Panc1 (cell line): ENCODE measurements around the gene TARBP1.

Experiments
- POLR2AphosphoS5 ChIP-seq: IDR thresholded peaks from 2 replicates; pipeline ENCODE4 v1.6.1; 2012; ENCODE audit warnings: mild to moderate bottlenecking, low read depth, low read length, moderate library complexity
- TF ChIP-seq, protein P1 (sequence below): fragments of 450-650 bp; IDR thresholded peaks from 2 replicates; pipeline ENCODE4 v1.5.1; 2017; ENCODE audit warnings: mild to moderate bottlenecking

DNA sequence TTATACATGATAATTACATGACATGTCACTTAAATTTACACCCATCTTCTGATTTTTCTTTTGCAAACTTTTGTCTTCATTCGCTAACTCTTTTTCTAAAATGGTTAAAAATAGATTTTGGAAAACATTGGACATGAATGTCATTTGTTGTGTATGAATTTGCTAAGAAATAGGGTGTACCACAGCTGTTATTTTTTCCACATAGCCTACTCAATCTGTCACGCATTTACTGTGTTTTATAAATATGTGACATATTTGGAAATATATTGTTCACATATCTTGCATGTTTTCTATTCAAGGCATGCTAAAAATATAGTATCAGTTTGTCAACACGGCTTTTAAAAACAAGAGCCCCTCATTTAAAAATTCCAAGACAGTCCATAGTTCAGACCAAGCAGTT is 47.9 kb upstream of the TARBP1 start:
- TF ChIP-seq, protein P1, sequence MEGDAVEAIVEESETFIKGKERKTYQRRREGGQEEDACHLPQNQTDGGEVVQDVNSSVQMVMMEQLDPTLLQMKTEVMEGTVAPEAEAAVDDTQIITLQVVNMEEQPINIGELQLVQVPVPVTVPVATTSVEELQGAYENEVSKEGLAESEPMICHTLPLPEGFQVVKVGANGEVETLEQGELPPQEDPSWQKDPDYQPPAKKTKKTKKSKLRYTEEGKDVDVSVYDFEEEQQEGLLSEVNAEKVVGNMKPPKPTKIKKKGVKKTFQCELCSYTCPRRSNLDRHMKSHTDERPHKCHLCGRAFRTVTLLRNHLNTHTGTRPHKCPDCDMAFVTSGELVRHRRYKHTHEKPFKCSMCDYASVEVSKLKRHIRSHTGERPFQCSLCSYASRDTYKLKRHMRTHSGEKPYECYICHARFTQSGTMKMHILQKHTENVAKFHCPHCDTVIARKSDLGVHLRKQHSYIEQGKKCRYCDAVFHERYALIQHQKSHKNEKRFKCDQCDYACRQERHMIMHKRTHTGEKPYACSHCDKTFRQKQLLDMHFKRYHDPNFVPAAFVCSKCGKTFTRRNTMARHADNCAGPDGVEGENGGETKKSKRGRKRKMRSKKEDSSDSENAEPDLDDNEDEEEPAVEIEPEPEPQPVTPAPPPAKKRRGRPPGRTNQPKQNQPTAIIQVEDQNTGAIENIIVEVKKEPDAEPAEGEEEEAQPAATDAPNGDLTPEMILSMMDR = no peak
- no peak for TF ChIP-seq POLR2AphosphoS5
